Neuronal stem cell (in vitro differentiated cells): ENCODE data around the gene COL20A1.

ENCODE experiments used
- DNase-seq: peaks from one replicate; pipeline ENCODE4 v3.0.0-alpha.2; 2013; ENCODE audit warnings: low spot score
- H2AFZ ChIP-seq: one replicate; pipeline ENCODE4 v1.6.1; 2013; ENCODE audit warnings: mild to moderate bottlenecking, low read length, inconsistent platforms
- H2AK5ac ChIP-seq: 2 replicates; pipeline ENCODE4 v1.6.1; 2013; ENCODE audit warnings: low read depth, mild to moderate bottlenecking, inconsistent platforms, low read length, moderate library complexity, mixed read lengths
- H2BK120ac ChIP-seq: 2 replicates; pipeline ENCODE4 v1.6.1; 2013; ENCODE audit warnings: low read depth, mild to moderate bottlenecking, inconsistent platforms, low read length, moderate library complexity, mixed read lengths
- H2BK12ac ChIP-seq: one replicate; pipeline ENCODE4 v1.6.1; 2013; ENCODE audit warnings: low read length, inconsistent platforms
- H2BK15ac ChIP-seq: 2 replicates; pipeline ENCODE4 v1.6.1; 2013; ENCODE audit warnings: mild to moderate bottlenecking, low read length, inconsistent platforms, mixed read lengths
- H2BK5ac ChIP-seq: one replicate; pipeline ENCODE4 v1.6.1; 2013; ENCODE audit warnings: inconsistent platforms, mild to moderate bottlenecking, low read length, moderate library complexity
- H3K14ac ChIP-seq: one replicate; pipeline ENCODE4 v1.6.1; 2013; ENCODE audit warnings: low read length, inconsistent platforms
- H3K18ac ChIP-seq: 2 replicates; pipeline ENCODE4 v1.6.1; 2013; ENCODE audit warnings: low read length, inconsistent platforms
- H3K23ac ChIP-seq: 2 replicates; pipeline ENCODE4 v1.6.1; 2013; ENCODE audit warnings: low read depth, mild to moderate bottlenecking, mixed read lengths, low read length, inconsistent platforms; ENCODE audit not compliant: poor library complexity
- H3K27ac ChIP-seq: replicated peaks from 3 replicates; pipeline ENCODE4 v1.5.1; 2013; ENCODE audit warnings: low read length, inconsistent platforms
- H3K27me3 ChIP-seq, 3 experiments: 2 replicates each; pipeline ENCODE4 v1.6.1; 2013; ENCODE audit warnings: low read length in 3 of 3, mild to moderate bottlenecking in 2 of 3, inconsistent platforms in 1 of 3, low read depth in 1 of 3, mixed read lengths in 1 of 3, moderate library complexity in 1 of 3; ENCODE audit not compliant: control insufficient read depth in 3 of 3, insufficient read depth in 3 of 3
- H3K36me3 ChIP-seq, 2 donors: replicated peaks in 1 of 2; 2 replicates each; pipeline ENCODE4 v1.6.1; 2013; ENCODE audit warnings: low read length in 2 of 2; ENCODE audit not compliant: control insufficient read depth in 2 of 2, insufficient read depth in 2 of 2
- H3K4ac ChIP-seq: 2 replicates; pipeline ENCODE4 v1.6.1; 2013; ENCODE audit warnings: inconsistent platforms, mild to moderate bottlenecking, low read length, moderate library complexity
- H3K4me1 ChIP-seq, 2 donors: 1 replicate in 1 of 2; 2 replicates in 1 of 2; pipeline ENCODE4 v1.6.1; 2013; ENCODE audit warnings: low read length in 2 of 2, low read depth in 1 of 2; ENCODE audit not compliant: control insufficient read depth in 2 of 2, insufficient read depth in 1 of 2
- H3K4me2 ChIP-seq: one replicate; pipeline ENCODE4 v1.6.1; 2013; ENCODE audit warnings: mild to moderate bottlenecking, low read length, inconsistent platforms; ENCODE audit not compliant: insufficient read depth, poor library complexity, severe bottlenecking
- H3K4me3 ChIP-seq, 2 donors: 2 replicates each; pipeline ENCODE4 v1.5.1; 2013; ENCODE audit warnings: low read length in 2 of 2, mild to moderate bottlenecking in 2 of 2, inconsistent platforms in 1 of 2, moderate library complexity in 1 of 2
- H3K79me1 ChIP-seq: one replicate; pipeline ENCODE4 v1.6.1; 2013; ENCODE audit warnings: low read depth, mild to moderate bottlenecking, inconsistent platforms, low read length, moderate library complexity
- H3K9ac ChIP-seq: one replicate; pipeline ENCODE4 v1.6.1; 2013; ENCODE audit warnings: mild to moderate bottlenecking, low read depth, low read length, inconsistent platforms; ENCODE audit not compliant: poor library complexity
- H3K9me3 ChIP-seq, 2 donors: replicated peaks in 1 of 2; 2 replicates each; pipeline versions ENCODE3 to v1.6.1; 2013; ENCODE audit warnings: low read length in 2 of 2, mild to moderate bottlenecking in 2 of 2, inconsistent platforms in 1 of 2, low read depth in 1 of 2, mixed read lengths in 1 of 2, moderate library complexity in 1 of 2; ENCODE audit not compliant: control insufficient read depth in 2 of 2, insufficient read depth in 1 of 2
- H4K8ac ChIP-seq: one replicate; pipeline ENCODE4 v1.6.1; 2013; ENCODE audit warnings: low read depth, mild to moderate bottlenecking, inconsistent platforms, low read length, moderate library complexity
- H4K91ac ChIP-seq: one replicate; pipeline ENCODE4 v1.6.1; 2013; ENCODE audit warnings: low read length, low read depth, mild to moderate bottlenecking, inconsistent platforms; ENCODE audit not compliant: poor library complexity
- WGBS, 2 donors: extraction: QIAGEN DNeasy Blood & Tissue Kit; methylation state at CpG; one replicate each; pipeline ENCODE4 v1.1.7; 2013; ENCODE audit warnings: missing lambda C conversion rate in 2 of 2, mixed read lengths in 1 of 2; ENCODE audit not compliant: insufficient read length in 2 of 2, insufficient replicate concordance in 1 of 2; ENCODE audit errors: extremely low coverage in 2 of 2; 5-methylcytosine and 5-hydroxymethylcytosine counted together

COL20A1 gene

DNA sequence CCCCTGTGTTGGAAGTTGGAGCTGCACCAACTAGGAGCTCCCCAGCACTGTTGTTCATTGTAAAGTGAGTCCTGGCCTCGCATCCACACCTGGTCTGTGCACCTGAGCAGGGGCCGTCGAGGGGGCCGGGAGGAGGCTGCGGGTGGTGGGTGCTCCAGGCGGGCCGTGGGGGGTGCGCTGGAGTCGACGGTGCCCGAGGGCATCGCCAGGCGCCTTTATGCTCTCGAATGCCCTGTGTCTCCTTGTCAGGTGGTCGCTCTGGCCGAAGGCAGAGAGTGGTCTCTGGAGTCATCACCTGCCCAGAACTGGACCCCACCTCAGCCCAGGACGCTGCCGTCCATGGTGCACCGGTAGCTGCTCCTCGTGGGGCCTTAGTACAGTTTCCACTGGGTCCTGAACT, 16.0 kb upstream of the COL20A1 start:
- no peak overlapping the region for H4K8ac ChIP-seq
- no peak overlapping the region for H3K23ac ChIP-seq
- H2BK120ac ChIP-seq, result no peak overlapping the region
- no peak overlapping the region for H2BK12ac ChIP-seq
- no peak overlapping the region for H3K9ac ChIP-seq
- no peaks in the 10 kb centered on the region for H3K9me3 ChIP-seq
- H2AK5ac ChIP-seq, result no peak overlapping the region
- H3K4ac ChIP-seq, result no peak overlapping the region
- no peaks in the 10 kb centered on the region for H3K27me3 ChIP-seq
- no peak overlapping the region for H3K27ac ChIP-seq
- no peak overlapping the region for H3K4me2 ChIP-seq
- no peak overlapping the region for H3K4me3 ChIP-seq
- H3K18ac ChIP-seq, result no peak overlapping the region
- H3K36me3 ChIP-seq, result peaks cover 36 to 63% of the 10 kb centered on the region in 2 donors
- H3K4me1 ChIP-seq, result peaks cover 4 to 11% of the 10 kb centered on the region in 2 donors
- H3K79me1 ChIP-seq, result peaks cover 28% of the 10 kb centered on the region
- H4K91ac ChIP-seq, result no peak overlapping the region
- DNase-seq, result no peak
- no peak overlapping the region for H2BK15ac ChIP-seq
- H2AFZ ChIP-seq, result no peak overlapping the region
- no peak overlapping the region for H3K14ac ChIP-seq
- H2BK5ac ChIP-seq, result peak overlapping the region; percentile 39
- WGBS, 2 donors, result no CpG with 5 or more reads among the region's 20 CpGs

DNA sequence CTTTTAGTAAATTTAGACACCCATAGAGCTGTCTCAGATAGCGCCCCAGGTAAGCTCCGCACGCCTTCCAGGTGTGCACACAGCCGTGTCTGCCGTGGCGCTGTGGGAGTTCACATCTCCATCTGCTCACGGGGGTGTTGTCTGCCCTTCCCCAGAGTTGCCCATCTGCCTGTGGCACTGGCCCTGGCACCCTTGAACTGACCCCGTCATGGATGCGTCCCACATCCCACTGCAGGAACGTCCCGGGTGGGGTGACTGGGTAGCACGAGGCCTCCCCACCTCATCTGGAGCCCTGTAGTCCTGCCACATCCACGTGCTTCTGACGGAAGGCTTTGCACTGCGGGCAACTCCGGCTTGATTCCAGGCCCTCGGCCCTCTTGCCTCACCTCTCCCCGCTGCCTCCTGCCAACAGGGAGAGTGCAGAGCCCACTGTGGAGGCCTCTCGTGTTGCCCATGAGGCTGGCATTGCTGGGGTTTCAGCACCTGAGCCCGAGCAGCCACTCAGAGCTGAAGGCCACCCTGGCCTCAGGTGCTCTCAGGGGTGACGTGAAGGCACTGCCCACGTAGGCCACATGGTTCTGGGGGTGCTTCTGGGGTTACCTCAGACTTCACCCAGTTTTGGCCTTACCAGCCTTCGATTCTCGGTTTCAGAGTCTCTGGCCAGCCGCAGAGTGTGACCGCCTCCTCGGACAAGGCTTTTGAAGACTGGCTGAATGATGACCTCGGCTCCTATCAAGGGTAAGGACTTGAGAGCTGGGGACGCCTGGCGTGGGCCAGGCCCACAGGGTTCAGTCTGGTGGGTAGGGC, 15.3 kb upstream of the COL20A1 start:
- Histone ChIP-seq H2BK120ac (no peak overlapping the region), H3K9me3 (no peaks in the 10 kb centered on the region), H3K79me1 (peaks cover 28% of the 10 kb centered on the region), H3K27me3 (no peaks in the 10 kb centered on the region), H3K4me3 (no peak overlapping the region), H4K8ac (no peak overlapping the region), H2BK12ac (no peak overlapping the region), H3K4ac (no peak overlapping the region), H2AFZ (no peak overlapping the region), H3K27ac (no peak overlapping the region), H2BK5ac (peak overlapping the region; percentile 39), H2BK15ac (no peak overlapping the region), H3K4me2 (no peak overlapping the region), H4K91ac (no peak overlapping the region), H3K4me1 (peaks cover 4 to 10% of the 10 kb centered on the region in 2 donors), H3K23ac (no peak overlapping the region), H3K36me3 (peaks cover 38 to 71% of the 10 kb centered on the region in 2 donors), H3K9ac (no peak overlapping the region), H3K18ac (no peak overlapping the region), H2AK5ac (no peak overlapping the region), H3K14ac (no peak overlapping the region)
- WGBS, 2 donors, result no CpG with 5 or more reads among the region's 30 CpGs
- DNase-seq, result no peak

GRCh38 chr20:63278661-63279060, 14.3 kb upstream of the COL20A1 start:
- Histone ChIP-seq H2BK5ac (no peak overlapping the region), H3K9ac (no peak overlapping the region), H3K4me2 (no peak overlapping the region), H3K27ac (no peak overlapping the region), H2AK5ac (no peak overlapping the region), H3K4me1 (peaks cover 2 to 5% of the 10 kb centered on the region in 2 donors), H3K14ac (no peak overlapping the region), H2BK15ac (no peak overlapping the region), H2BK120ac (no peak overlapping the region), H3K27me3 (no peaks in the 10 kb centered on the region), H4K8ac (no peak overlapping the region), H2BK12ac (no peak overlapping the region), H2AFZ (no peak overlapping the region), H3K36me3 (peaks cover 47 to 80% of the 10 kb centered on the region in 2 donors), H3K4me3 (peak overlapping the region in 1 of 2 donors; percentile 40), H3K9me3 (no peaks in the 10 kb centered on the region), H3K23ac (no peak overlapping the region), H3K79me1 (peaks cover 26% of the 10 kb centered on the region), H3K18ac (no peak overlapping the region), H4K91ac (no peak overlapping the region), H3K4ac (no peak overlapping the region)
- no CpG with 5 or more reads among the region's 17 CpGs for WGBS, 2 donors
- DNase-seq, result no peak

DNA sequence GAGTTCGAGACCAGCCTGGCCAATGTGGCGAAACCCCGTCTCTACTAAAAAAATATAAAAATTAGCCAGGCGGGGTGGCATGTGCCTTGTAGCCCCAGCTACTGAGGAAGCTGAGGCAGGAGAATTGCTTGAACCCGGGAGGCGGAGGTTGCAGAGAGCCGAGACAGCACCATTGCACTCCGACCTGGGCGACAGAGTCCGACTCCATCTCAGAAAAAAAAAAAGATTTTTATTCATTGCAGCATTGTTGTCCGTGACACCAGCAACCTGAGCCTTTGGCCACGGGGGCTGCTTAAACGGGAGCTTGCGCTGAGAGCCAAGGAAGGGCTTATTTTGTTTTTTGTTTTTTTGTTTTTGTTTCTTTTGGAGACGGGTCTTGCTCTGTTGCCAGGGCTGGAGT, 13.1 kb upstream of the COL20A1 start:
- Histone ChIP-seq H2AFZ (no peak overlapping the region), H3K27ac (no peak overlapping the region), H3K27me3 (no peaks in the 10 kb centered on the region), H3K4me2 (no peak overlapping the region), H4K8ac (no peak overlapping the region), H3K4me1 (no peaks in the 10 kb centered on the region), H2AK5ac (no peak overlapping the region), H3K9me3 (no peaks in the 10 kb centered on the region), H3K9ac (no peak overlapping the region), H2BK5ac (no peak overlapping the region), H2BK15ac (no peak overlapping the region), H2BK120ac (no peak overlapping the region), H2BK12ac (no peak overlapping the region), H3K4ac (no peak overlapping the region), H3K4me3 (no peak overlapping the region), H4K91ac (no peak overlapping the region), H3K79me1 (peaks cover 19% of the 10 kb centered on the region), H3K36me3 (peaks cover 53 to 92% of the 10 kb centered on the region in 2 donors), H3K18ac (no peak overlapping the region), H3K14ac (no peak overlapping the region), H3K23ac (no peak overlapping the region)
- WGBS, 2 donors, result no CpG with 5 or more reads among the region's 15 CpGs
- no peak for DNase-seq
